ENCODE measurements around the gene UCHL1.
A peak's percentile ranks its signal among the peaks of the same experiment; 100 is the strongest.

The UCHL1 gene

DNA sequence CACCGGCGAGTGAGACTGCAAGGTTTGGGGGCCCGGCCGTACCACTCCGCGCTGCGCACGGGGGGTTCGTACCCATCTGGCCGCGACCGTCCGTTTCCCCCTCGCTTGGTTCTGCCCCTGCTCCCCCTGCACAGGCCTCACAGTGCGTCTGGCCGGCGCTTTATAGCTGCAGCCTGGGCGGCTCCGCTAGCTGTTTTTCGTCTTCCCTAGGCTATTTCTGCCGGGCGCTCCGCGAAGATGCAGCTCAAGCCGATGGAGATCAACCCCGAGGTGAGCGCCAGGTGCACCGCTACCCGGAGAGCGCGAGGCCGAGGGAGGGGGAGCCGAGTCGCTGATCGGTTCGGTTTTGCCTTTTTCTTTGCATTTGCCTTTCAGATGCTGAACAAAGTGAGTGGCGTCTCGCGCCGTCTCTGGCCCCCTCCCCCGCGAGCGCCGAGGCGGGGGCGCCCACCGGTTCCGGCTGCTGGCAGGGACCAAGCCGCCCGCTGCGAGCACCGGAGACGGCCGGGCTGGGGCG, at the start of gene UCHL1:
Gene UCHL1 (plus strand): TSS at position 189 of the 517 bp plus-strand sequence. CDS start 49 bp downstream, at position 238.
- peak; percentile 90 for DNase-seq

DNA sequence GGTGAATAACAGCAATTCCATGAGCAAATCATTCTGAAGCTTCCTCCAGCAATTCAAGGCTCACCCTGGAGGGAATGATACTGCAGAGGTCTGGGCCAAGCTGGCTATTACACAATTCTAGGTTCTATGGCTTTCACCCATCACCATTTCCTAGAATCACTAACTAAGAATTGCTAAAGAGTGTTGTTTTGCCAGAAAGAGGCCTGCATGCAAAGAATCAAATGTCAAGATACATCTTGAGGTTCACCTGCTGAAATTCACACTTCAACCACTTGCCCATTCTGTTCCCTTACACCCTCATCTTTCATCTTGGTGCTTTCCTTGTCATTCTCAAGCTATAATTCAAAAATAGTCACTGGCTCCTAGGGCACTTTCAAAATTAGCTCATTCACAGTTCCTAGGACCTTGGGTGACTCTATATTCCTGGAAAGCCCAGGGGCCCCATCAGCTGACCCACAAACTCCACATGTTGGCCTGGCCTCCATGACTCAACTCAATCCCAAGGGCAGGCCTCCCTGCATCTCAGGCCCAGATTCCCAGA, 49.4 kb upstream of the UCHL1 start:
- DNase-seq, result no peak

DNA sequence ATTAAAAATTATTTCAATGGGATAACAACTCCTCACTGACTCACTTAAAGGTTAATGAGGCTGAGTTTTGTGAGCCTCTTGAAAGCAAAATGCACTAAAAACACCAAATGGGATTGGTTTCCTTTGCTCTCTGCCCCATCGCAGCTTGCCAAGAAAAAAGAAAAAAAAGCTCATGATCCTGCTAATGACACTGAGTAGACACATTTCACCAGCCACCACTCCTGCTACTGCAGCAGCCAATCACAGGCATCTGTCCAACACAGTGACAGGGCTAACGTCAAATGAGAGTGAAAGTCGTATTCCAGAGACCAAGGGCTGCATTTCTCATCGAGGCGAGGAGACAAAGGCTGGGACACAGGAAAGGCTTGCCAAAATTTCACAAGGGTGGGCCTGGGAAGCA, 47.5 kb upstream of the UCHL1 start:
- DNase-seq, result no peak

DNA sequence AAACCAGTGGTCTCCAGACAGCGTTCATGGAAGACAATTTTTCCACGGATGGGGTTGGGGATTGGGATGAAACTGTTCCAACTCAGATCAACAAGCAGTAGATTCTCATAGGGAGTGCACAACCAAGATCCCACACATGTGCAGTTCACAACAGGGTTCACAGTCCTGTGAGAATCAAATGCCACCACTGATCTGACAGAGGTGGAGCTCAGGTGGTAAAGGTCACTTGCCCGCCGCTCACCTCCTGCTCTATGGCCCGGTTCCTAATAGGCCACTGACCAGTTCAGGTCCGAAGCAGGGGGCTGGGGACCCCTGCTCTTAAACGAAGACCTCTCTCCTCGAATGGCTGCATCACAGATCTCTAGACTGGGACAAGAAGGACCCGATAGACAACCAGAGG, 46.8 kb upstream of the UCHL1 start:
- no peak for DNase-seq

DNA sequence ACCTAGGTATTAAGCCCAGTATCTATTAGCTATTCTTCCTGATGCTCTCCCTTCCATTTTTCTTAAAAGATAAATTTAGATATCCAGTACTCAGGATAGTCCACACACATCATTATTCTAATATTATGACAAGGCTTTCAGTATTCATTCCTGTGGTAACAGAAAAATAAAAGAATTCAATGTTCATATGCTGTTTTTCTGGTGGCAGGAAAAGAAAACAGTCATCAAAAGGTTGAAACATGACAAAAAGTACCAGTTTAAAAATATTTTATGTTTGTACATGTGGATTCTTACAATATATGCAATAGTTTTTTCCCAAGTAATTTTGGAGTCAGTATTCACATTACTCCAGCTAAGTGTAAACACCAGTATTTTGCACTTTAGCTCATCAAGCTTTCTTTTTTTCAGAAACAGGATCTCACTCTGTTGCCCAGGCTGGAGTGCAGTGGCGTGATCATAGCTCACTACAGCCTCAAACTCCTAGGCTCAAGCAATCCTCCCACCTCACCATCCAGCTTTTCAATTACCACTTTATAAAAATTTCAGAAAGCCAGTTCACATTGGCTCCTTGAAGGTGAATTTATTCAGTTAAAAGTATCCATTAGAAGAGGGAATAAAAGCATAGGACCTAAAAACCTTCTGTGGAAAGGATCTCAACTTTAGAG, 44.6 kb upstream of the UCHL1 start:
- no peak for DNase-seq

DNA sequence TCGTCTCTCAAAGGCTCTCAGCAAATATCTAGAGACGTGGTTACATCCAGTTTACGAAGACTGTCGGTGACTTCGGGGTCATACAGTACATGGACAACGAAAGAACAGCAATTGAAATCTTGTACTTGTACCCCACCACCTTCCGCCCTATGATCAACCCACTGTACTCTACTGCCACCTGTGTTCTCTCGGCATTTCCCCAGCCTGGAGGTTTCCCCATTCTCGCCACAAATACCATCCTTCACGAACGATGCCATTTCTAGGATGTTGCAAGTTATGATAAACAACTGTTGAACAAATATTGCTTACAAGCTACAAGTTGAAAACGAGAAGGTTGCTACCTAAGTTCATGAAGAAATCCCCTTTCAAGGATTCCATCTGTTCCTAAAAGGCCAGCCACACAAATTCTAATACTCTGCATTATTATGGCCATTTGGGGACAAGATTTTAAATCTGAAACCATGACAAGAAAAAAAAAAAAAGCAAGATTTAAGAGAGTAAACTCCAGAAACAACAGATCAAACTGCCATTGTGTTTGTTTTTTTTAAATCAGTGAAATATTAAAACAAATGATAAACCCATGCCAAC, 44.0 kb upstream of the UCHL1 start:
- no peak for DNase-seq

DNA sequence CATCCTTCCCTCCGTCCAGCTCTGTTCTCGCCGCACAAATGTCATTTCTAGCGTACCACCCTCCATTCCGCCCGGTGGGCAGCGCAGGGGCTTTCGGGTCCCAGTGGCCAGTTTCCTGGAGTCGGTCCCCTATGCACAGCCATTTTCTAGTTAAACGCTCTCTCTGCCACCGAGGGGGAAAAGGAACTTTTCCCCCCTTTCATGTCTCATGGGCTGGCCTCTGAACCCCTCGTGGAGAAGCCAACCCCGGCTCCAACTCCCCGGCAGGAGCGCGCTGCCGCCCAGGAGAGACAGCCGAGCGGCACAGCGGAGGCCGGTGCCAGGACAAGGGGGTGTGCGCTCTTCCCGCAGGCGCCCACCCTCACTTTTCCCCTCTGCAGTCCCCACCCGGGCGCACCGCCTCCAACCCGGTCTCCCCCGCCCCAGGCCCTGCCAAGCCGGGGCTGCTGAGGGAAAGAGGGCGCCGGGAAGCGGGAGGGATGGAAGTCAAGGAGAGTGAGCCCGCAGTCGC, 43.0 kb upstream of the UCHL1 start:
- no peak for DNase-seq

DNA sequence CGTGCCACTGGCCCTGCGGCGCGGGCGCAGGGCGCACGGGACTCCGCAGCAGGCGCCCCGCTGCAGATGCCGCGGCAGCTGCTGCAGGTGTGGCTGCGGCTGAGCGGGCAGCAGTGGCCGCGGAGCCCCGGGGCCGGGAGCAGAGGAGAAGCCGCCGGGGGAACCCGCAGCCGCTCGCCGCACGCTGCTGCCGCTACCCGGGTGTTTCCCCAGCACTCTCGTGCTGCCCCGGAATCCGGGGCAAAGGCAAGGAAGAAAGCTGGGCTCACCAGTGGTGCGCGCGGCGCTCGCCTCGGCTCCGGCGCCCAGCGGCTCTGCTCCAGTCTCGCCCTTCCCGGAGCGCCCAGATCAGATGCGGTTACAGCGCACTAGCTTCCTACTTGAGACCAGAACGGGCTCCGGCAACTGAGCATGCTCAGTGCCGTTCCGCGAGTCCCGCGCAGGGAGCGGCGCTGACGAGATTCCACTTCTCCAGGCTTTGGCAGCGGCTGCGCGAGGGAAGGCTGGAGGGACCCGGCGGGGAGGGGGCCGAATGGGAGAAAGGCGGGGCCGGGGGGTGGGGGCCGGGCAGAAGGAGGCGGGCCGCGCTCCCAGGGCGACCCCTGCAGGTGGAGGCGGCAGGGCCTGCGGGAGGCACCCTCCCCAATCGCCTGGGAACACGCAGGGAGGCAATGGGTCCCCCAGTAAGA, 42.4 kb upstream of the UCHL1 start, which contains the start of gene APBB2:
Gene APBB2 (minus strand): TSS at position 407 of the 689 bp plus-strand sequence. CDS start 181,288 bp downstream, outside the sequence.
- DNase-seq, result peak; percentile 90

DNA sequence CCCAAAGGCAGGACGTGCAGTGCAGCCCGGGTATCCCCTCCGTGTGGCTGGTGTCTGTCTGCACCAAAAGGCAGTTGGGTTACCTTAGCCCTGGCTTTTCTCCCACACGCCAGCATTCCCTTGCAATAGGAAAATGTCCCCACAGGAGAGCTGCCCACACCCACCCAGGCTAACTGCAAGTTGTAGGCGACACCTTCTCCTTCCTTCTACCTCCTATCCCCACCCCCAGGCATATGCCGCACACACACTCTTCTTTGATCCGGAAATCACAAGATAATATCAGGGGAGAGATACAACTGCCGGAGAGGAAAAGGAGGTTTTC, 41.9 kb upstream of the UCHL1 start:
- DNase-seq, result no peak

DNA sequence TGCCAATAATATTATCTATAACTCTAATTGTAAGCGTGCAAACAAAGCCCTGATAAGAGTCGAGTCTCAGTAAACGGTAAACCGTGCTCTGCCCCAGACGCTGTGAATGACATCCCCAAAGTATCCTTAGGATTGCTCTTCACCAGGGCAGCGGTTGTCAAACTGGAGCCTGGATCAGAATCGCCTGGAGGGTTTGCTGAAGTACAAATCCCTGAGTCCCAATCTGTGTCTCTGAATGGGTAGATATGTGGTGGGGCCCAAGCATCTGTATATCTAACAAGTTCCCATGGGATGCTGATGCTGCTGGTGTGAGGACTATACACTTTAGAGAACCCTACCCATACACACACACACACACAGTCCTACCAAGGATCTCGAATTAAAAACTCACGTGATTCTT, 41.6 kb upstream of the UCHL1 start:
- DNase-seq, result no peak

DNA sequence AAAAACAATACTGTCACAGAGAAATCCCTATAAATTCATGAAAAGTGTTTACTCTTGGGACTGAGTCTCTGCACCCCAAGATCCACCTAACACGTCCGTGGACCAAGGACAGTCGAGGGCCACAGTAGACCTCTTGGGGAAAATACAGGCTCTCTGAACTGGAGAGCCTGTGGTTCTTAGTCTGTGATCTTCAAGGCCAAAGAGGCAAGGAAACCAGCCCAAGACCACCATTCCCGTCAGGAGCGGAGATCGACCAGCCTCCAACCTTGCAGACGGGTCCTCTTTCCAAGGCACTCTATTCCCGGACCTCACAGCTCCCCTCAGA, 40.8 kb upstream of the UCHL1 start:
- no peak for DNase-seq

DNA sequence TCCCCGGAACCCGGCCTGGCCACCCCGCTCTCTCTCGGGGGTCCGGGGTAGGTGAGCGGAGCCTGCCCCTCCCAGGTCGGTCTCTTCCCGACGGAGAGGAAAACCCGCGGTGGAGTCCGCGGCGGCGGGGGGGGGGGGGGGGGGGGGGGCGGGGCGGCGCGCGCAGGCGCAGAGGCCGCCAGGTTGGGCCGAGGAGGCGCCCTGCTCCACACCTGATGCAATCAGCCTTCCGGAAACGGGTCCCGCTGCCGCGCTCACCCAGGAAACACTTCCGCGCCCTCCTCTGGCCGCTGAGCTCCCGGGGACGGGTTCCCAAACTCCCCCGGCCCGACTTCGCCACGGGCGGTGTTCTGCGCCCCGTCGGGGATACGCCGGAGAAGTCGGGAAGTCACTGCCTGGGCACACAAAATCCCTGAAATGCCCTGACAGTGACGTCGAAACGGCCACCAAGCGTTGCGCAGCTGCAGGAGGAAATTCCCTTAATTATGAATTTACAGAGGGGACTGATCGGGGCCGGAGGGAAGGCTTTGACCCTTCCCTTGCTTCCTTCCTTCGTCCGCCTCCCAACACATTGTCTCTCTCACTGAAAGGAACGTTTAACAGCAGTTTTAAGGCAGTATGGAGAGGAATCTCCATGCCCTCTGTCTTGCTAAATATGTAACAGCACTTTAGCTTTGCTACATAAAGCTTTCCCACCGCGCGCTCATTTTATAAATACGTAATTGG, 40.3 kb upstream of the UCHL1 start:
- peak; percentile 80 for DNase-seq

DNA sequence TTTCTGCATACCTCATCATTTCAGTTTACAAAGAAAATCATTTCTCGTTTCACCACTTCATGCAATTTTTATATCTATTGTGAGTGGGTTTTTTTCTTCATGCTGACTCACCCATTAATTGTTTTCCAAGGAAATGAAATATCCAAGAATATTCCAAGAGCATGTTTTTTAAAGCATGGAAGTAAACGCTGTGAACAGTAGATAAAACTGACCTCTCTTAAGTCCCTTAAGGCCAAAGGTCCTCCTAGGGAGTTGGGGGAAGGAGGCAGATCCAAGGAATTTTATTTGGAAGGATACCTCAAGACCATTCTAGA, 39.8 kb upstream of the UCHL1 start:
- DNase-seq, result peak; percentile 43

DNA sequence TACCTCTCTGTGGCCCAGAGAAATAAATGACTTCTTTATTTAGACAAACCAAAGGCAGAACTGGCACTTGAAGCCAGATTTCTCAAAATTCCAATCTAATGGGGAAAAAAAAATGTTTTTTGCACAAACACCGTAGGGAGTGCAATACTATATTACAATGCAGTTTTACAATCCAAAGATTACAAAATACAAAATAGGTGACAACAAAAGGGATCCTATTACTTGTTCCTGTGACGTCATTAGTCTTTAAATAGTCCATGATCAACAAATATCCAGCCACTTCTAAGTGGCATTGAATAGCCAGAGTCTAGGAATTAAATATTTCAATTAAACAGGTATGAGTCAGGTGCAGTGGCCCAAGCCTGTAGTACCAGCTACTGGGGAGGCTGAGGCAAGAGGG, 39.4 kb upstream of the UCHL1 start:
- no peak for DNase-seq

DNA sequence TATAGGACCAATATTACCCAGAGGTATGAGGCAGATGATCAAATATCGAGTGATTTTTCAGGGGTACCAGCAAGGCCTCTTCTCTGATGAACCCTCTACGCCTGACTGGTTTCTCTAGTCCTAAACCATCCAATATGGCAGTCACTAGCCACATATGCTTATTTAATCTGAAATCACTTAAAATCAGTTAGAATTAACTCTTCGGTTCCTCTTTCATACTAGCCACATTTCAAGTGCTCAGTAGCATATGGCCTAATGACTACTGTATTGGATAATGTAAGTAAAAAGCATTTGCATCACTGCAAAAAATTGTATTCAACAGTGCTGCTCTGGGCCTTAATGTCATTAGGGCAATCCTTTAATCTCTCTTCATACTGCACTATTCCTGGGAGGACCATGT, 38.0 kb upstream of the UCHL1 start:
- no peak for DNase-seq

DNA sequence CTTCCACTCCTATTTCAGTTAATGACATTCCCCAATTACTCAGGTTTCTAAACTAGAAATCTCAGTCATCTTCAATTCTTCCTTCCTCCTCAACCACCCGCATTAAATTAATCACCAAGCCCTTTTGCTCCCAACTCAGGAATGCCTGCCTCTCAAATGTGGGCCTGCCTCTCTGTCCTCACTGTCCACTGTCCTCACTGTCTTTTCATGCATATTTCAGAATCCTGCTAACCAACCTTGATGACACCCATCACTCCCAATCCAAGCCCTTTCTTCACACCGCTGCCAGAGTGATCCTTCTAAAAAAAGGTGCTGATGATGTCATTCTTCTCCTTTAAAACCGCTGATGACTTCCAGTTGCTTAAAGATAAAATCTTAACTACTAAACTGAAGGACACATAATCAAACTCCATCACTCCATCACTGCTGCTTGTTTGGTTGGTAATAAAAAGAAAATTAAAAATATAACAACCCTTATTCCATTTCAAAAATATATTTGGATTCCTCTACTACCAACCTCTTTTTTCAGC, 37.2 kb upstream of the UCHL1 start:
- no peak for DNase-seq

DNA sequence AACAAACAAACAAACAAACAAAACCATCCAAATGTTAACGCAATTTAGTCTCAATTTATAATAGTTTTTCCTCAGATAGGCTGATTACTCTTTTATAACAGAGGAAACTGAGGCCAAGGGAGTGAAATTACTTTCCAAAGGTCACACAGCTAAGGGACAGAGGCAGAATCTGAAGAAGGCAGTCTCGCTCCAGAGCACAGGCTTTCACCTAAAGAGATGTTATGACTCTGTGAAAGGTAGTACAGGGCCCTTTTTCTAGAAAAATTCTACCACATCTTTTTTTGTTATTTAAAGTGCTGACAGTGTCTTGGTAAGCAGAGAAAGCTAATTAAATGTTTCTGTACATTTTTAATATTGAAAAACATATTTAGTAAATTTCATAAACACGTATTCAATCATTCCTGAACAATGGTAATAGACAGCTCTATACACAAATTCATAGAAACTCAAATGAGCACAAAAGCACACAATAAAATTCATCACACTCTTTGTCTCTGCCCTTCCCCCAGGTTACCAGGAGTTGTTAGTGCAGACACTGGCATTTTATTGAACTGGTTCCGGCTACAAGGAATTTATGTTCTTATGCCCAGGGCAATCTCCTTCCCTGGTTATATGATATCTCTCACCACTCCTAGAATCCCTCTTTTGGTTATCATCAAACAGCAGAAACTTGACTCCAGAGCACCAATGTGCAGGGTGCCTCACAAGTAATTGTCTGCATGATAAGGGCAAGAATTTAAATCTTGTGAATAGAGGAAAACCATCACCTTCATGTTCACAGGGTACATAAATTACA, 34.7 kb upstream of the UCHL1 start:
- DNase-seq, result no peak

DNA sequence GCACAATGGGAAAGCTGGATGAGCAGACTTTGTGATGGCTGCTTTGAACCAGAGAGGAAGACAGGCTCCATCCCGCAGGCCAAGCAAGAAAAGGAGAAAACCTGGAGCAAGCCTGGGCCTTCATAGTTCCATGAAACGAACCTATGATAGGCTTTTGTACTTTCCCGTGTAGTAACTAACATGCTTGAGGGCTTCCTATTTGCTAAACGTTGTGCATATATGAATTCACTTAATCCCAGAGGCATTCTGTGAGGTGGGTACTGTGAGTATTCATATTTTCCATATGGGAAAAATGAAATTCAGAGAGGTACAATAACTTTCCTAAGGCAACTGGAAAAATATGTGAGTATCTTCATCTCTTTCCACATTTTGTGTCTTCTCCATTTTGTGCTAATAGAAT, 28.8 kb upstream of the UCHL1 start:
- DNase-seq, result no peak

DNA sequence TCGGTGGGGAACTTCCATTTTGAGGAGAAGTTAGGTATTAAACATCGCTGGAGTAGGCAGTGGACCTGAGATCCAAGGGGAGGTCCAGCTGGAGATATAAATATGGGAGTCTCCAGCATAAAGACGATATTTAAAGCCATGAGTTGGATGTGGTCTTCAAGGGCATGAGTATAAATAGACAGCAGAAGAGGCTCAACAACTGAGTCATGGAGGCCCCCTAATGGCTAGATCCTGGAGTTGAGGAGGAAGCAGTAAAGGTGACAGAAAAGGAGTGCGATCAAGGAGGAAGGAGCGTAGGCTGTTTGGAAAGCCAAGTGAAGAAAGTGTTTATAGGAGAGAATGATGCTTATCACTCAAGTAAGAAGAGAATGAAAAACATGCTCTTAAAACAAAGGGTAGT, 24.3 kb upstream of the UCHL1 start:
- no peak for DNase-seq

DNA sequence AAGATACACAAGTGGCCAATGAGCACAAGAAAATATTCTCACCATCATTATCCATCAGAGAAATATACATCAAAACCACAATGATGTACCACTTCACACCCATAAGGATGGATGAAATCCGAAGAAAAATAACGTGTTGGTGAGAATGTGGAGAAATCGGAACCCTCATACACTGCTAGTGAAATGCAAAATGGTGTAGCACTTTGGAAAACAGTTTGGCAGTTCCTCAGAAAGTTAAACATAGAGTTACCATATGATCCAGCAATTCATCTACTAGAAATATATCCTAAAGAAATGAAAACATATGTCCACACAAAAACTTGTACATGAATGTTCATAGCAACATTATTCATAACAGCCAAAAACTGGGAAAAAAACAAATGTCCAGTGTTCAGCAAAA, 23.9 kb upstream of the UCHL1 start:
- DNase-seq, result no peak

DNA sequence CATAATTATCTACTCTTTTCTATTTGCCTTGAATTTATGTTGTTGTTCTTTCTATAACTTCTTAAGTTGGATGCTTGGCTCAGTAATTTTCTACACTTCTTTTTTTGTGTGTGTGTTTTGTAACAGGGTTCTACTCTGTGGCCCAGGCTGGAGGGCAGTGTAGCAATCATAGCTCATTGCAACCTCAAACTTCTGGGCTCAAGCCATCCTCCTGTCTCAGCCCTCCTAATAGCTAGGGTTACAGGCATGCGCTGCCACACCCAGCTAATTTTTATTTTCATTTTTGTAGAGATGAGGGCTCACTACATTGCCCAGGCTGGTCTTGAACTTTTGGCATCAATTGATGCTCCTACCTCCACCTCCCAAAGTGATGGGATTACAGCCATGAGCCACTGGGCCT, 20.7 kb upstream of the UCHL1 start:
- DNase-seq, result no peak

DNA sequence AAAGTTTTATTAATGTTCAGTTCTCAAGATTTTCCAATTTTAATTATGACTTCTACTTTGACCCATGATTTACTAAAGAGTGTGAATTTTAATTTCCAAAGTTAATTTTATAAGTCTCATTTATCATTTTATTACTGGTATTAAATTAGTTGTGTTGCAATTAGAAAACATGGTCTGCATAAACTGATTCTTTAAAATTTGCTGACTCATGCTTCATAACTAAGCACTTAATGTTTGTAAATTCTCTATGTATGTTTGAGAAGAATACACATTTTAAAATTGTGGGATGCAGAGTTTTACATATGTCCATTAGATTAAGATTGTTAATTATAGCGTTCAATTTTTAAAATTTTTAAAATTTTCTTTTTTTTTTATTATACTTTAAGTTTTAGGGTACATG, 20.2 kb upstream of the UCHL1 start:
- no peak for DNase-seq
